Measurements from ENCODE around the gene DEDD.

DNA sequence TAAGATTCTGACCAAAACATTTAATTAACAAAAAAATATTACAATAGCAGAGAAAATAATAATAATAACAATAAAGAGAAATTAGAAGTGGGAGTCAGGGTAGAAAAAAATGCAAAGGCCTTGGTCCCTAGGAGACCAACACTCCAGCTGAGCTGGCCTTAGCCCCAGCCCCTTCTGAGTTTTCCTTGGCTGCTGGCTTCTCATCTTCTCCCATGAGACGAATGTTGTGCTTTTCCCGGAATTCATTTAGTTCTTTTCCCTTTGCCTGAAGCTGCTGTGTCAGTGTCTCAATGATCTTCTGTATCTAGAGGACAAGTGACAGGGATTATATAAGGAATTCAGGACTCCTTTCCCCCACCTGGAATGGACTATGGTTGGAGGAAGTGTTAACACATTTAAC lies 31.9 kb downstream of the DEDD start:
- TF ChIP-seq, protein P1, sequence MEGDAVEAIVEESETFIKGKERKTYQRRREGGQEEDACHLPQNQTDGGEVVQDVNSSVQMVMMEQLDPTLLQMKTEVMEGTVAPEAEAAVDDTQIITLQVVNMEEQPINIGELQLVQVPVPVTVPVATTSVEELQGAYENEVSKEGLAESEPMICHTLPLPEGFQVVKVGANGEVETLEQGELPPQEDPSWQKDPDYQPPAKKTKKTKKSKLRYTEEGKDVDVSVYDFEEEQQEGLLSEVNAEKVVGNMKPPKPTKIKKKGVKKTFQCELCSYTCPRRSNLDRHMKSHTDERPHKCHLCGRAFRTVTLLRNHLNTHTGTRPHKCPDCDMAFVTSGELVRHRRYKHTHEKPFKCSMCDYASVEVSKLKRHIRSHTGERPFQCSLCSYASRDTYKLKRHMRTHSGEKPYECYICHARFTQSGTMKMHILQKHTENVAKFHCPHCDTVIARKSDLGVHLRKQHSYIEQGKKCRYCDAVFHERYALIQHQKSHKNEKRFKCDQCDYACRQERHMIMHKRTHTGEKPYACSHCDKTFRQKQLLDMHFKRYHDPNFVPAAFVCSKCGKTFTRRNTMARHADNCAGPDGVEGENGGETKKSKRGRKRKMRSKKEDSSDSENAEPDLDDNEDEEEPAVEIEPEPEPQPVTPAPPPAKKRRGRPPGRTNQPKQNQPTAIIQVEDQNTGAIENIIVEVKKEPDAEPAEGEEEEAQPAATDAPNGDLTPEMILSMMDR (IDR thresholded peaks at IDR 0.05; ENCODE audit: insufficient read depth, low read depth, low read length) = no peak
- TF ChIP-seq EZH2 (IDR thresholded peaks at IDR 0.05; ENCODE audit: insufficient read depth, low read length) = no peak
